HT1080 (cell line): ENCODE results near the gene ABI3. TPM values are rescaled to one million over a fixed set of nuclear protein-coding genes. Genes with fewer than 3 reads are reported as not detected.
A peak's percentile ranks its signal among the peaks of the same experiment; 100 is the strongest.

Experiments
- DNase-seq: peaks from one replicate; pipeline ENCODE4 v3.0.0-alpha.2; 2015; ENCODE audit warnings: low read depth
- total RNA-seq: library from RNA; depleted of rRNA; stranded (reverse); fragments of >200 nt; shearing (Covaris generic); gene quantifications from 2 replicates; pipeline ENCODE4 v1.2.3, GENCODE V29; 2014

The ABI3 gene
- total RNA-seq, 1 experiment from 2014 or later: 13.7 TPM

- DNase-seq: no peak
Measured at GRCh38 chr17:49224997-49225337, 14.5 kb downstream of the ABI3 start.

- DNase-seq: no peak
Measured at GRCh38 chr17:49225554-49226236, 15.2 kb downstream of the ABI3 start.

GRCh38 chr17:49226771-49227435, 16.4 kb downstream of the ABI3 start:
- DNase-seq: no peak

DNA sequence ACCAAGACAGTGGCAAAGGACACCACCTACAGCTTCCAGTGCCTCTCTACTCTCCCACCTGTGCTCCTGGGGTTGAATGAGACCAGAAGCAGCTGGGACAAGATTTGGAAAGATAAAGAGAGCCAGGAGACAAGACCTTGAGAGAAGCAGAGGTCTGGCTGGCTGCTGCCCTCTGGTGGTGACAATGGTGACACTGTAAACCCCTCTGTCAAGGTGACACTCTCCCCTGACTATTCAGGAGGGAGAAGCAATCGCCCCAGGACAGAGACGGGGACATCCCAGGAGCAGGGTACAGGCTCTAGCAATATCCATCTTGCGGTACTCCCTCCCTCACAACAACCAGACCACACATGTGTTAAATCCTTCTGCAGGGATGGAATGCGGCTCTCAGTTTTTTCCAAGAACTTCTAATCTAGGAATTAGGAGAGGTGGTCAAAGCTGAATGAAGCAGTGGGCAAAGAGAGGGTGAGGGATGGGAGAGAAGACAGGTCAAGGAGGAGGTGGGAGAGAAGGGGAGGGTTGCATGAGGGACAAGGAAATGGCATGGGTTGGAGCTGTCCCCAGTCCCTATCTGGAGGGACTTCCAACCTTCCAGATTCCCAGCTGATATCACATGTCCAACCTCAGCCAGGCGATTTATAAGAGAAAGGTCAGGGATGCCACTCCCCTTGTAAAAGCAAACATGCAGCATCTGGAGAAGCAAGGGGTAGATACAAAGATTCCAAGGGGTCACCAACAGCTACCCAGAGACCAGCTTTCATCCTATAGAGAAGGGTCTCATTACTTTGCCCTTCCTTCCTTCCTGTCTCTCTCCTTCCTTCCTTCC, 17.1 kb downstream of the ABI3 start:
- DNase-seq: peak; percentile 66

- no peak for DNase-seq
Measured at GRCh38 chr17:49229076-49229804, 18.7 kb downstream of the ABI3 start.

GRCh38 chr17:49229805-49230600, 19.5 kb downstream of the ABI3 start:
- no peak for DNase-seq

DNA sequence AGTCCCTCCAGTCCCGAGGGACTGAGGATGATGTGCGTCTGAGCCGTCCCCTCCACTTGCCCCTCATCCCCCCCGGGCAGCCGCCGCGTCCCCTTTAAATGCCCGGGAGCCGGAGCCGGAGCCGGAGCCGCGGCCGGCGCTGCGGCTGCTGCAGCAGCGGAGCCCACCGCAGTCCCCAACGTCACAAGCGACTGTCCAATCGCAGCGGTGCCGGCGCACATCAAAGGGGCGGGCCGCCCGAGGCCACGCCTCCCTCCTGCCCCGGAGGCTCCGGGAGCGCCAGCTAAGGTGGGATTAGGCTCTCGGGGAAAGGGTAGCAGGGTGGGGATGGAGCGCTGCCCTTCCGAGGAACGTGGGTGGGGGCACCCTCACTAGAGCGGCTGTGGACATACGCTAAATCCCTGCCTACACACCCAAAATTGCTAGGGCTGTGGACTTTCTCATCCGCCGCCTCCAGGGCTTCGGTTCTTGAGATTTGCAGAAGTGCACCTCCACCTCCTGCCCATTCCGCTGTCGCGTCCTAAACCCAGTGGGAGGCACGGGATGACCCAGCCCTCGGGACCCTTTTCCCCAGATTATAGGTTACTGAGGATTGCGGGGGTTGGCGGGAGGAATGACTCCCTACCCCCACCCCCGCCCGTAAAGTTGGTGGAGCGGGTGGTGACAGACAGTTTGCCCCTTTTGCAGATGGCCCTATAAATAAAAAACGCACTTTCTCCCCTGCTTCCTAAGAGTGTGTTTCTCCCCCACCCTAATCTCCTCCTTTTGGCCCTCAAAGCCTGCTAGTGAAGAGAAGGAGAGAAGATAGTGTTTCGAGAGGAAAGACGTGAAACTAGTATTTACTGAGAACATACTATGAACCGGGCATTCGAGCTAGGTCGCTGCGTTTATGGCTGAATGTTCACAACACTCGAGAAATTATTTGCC, 20.4 kb downstream of the ABI3 start, which contains the start of gene PHOSPHO1:
PHOSPHO1 (minus strand) TSS at position 152 of the 927 bp plus-strand sequence. CDS start 4,096 bp downstream, outside the sequence.
- peak; percentile 72 for DNase-seq

DNA sequence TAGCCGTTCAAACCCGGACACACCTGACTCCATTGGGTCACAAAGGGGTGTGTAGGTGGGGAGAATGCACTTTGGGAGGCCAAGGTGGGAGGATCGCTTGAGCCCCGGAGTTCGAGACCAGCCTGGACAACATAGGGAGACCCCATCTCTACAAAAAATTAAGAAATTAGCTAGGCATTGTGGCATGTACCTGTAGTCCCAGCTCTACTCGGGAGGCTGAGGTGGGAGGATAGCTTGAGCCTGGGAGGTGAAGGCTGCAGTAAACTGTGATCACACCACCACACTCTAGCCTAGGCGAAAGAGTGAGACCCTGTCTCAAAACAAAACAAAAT, 21.0 kb downstream of the ABI3 start:
- no peak for DNase-seq

- no peak for DNase-seq
Measured at GRCh38 chr17:49234509-49235080, 24.1 kb downstream of the ABI3 start.

GRCh38 chr17:49235896-49236295, 25.4 kb downstream of the ABI3 start:
- no peak for DNase-seq

DNA sequence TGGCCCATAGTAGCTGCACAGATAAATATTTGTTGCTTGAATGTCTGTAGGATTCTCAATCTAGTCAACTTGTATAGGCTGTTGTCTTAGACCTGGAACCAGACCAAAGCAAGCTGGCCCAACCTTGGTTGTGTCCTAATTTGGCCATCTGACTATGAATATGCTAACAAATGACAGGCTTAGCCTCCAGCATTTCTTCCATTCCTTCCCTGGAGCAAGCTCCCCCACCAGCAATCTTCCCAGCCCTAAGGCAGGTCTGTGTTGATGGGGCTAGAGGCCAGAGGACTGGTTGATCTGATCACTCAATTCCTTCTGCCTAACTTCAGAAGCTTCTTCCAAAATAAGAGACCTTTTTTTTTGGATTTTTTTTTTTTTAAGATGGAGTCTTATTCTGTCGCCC, 29.5 kb downstream of the ABI3 start:
- no peak for DNase-seq

- no peak for DNase-seq
Measured at GRCh38 chr17:49240619-49241018, 30.1 kb downstream of the ABI3 start.

DNA sequence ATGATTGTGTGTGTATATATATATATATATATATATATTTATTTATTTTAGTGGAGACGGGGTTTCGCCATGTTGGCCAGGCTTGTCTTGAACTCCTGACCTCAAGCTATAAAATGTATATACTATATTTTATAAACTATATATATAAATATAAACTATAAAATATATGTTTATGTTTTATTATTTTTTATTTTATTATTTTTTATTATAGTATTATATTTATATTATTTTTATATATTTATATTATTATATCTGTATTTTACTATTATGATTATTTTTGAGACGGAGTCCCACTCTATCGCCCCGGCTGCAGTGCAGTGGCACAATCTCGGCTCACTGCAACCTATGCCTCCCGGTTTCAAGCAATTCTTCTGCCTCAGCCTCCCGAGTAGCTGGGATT, 30.5 kb downstream of the ABI3 start:
- DNase-seq: no peak

DNA sequence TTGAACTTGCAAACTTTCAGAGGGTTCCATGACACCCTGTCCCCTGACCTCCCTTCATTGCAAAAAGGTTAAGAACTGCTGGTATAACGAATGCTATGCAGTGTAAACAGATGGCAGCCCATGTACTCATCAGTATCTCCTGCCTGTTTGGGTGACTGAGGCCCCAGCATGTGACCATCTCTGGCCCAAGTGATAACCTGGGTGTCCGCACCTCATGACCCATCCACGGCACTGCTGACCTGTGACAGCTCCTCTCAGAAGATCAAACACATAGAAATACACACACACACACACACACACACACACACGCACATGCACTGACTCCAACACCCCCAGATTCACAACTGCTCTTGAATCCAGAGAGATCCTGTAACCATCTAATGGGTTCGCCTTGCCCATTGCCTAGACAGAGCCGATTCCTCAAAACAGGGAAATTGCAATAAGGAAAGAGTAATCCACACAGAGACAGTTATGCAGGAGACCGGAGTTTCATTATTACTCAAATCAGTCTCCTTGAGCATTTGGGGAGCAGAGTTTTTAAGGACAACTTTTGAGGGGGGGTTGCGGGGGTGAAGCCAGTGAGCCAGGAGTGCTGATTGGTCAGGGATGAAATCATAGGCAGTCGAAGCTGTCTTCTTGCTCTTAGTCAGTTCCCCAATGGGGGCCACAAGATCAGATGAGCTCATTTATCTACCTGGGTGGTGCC, 31.3 kb downstream of the ABI3 start:
- no peak for DNase-seq

DNA sequence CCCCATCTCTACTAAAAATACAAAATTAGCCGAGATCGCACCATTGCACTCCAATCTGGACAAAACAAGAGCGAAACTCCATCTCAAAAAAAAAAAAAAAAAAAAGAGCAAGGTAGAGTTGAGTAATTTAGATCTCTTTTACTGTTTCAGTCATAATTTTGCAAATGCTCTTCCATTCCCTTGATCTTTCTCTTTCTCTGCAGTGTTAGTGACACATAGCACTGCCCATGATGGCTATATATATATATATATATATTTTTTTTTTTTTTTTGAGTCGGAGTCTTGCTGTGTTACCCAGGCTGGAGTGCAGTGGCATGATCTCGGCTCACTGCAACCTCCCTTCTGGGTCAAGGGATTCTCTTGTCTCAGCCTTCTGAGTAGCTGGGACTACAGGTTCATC, 32.3 kb downstream of the ABI3 start:
- no peak for DNase-seq

DNA sequence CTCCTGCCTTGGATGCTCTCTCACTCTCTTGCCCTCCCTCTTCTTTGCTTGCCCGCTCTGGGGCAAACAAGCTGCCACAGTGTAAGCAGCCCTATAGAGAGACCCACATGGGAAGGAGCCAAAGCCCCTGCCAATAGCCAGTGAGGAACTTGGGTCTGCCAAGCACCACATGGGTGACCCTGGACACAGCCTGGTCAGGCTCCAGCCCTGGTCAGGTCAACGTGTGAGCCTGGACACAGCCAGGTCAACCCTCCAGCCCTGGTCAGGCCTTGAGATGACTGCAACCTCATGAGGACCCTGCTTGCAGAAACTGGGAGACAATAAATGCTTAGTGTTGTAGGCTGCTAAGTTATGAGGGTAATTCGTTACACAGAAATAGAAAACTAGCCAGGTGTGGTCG, 34.3 kb downstream of the ABI3 start:
- no peak for DNase-seq

DNA sequence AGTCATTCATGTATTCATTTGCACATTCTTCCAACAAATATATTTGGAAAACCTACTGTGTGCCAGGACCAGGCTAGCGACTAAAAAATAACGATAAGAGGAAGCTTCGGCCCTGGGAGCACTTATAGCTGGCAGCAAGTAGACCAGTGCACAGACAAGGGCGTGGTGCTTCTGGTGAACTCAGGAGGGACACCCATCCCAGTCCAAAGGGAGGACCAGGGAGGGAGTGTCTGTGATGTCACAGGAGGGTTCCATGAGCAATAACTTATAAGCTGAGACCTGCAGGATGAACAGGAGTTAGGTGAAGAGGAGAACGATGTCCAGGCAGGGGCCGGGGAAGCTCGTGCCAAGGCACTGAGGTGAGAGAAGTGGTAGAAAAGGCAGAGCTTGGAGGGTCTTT, 37.4 kb downstream of the ABI3 start:
- no peak for DNase-seq

- DNase-seq: peak; percentile 14
Measured at GRCh38 chr17:49249292-49249794, 38.8 kb downstream of the ABI3 start.
